WI38 (cell line): ENCODE measurements around the gene PXN.

Source experiments
- H3K4me3 ChIP-seq: 2 replicates; pipeline ENCODE4 v1.5.1; 2011; ENCODE audit warnings: low read depth, mild to moderate bottlenecking, control low read depth, low read length
- CTCF ChIP-seq: IDR thresholded peaks from 2 replicates; pipeline ENCODE4 v1.5.1; 2012; ENCODE audit warnings: low read depth, mild to moderate bottlenecking, control low read depth, low read length

The PXN gene

GRCh38 chr12:120287491-120287890 lies 22.0 kb upstream of the PXN start:
- no peak for TF ChIP-seq CTCF
- no peak overlapping the region for H3K4me3 ChIP-seq

GRCh38 chr12:120286768-120287490 lies 21.4 kb upstream of the PXN start:
- no peak for TF ChIP-seq CTCF
- no peak overlapping the region for H3K4me3 ChIP-seq

GRCh38 chr12:120284381-120284780 lies 18.9 kb upstream of the PXN start:
- TF ChIP-seq CTCF, result no peak
- no peak overlapping the region for H3K4me3 ChIP-seq

- no peak for TF ChIP-seq CTCF
- no peak overlapping the region for H3K4me3 ChIP-seq
Measured at GRCh38 chr12:120283318-120283717, 17.8 kb upstream of the PXN start.

GRCh38 chr12:120278137-120279069 lies 12.9 kb upstream of the PXN start:
- no peak for TF ChIP-seq CTCF
- no peak overlapping the region for H3K4me3 ChIP-seq

- H3K4me3 ChIP-seq, result no peak overlapping the region
- no peak for TF ChIP-seq CTCF
Measured at GRCh38 chr12:120276734-120277133, 11.2 kb upstream of the PXN start.

GRCh38 chr12:120267736-120268135 lies 2.2 kb upstream of the PXN start:
- H3K4me3 ChIP-seq, result no peak overlapping the region
- no peak for TF ChIP-seq CTCF
